ENCODE results near the gene ACACA. TPM values are rescaled to one million over a fixed set of nuclear protein-coding genes. Genes with fewer than 3 reads are reported as not detected.

Gene ACACA
- total and polyA plus RNA-seq, 2 donors (not counting 3 experiments of a cell fraction or from before 2014, with no cell fraction given), result 55.3 to 124 TPM

DNA sequence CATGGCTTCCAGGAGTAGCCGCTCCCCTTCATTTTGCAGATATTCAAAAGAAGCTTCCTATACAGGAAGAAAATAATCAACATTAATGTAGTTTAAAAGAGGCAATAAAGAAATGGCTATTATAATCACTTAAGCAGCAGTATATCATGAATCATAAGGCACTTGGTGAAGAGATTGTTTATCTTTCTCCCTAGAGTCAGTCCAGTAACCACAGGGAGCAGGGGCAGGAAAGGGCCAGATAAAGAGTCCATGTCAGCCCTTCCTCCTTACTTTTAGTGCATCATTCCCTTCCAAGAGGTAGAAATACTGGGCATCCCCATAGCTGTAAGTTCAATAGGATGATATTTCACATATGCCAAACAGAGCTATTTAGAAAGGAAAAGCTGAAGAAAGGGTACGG lies 215.4 kb downstream of the ACACA start:
- no peaks in the 10 kb centered on the region for H4K20me1 ChIP-seq (replicated peaks; ENCODE audit: control insufficient read depth, extremely low read depth, insufficient read depth, low read length)
- intact Hi-C loops (cut with micrococcal nuclease) (no loop called here), dilution Hi-C loops (cut with MboI; ENCODE audit: extremely low pct_ligation_motif_present, low sequenced_read_pairs) (no loop called here)
- TF ChIP-seq POLR2A (IDR thresholded peaks at IDR 0.05; ENCODE audit: low read depth, low read length), result no peak
- TF ChIP-seq, protein P1, sequence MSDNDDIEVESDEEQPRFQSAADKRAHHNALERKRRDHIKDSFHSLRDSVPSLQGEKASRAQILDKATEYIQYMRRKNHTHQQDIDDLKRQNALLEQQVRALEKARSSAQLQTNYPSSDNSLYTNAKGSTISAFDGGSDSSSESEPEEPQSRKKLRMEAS (IDR thresholded peaks at IDR 0.05; ENCODE audit: insufficient read depth, insufficient read length), result no peak
- TF ChIP-seq, protein P2, sequence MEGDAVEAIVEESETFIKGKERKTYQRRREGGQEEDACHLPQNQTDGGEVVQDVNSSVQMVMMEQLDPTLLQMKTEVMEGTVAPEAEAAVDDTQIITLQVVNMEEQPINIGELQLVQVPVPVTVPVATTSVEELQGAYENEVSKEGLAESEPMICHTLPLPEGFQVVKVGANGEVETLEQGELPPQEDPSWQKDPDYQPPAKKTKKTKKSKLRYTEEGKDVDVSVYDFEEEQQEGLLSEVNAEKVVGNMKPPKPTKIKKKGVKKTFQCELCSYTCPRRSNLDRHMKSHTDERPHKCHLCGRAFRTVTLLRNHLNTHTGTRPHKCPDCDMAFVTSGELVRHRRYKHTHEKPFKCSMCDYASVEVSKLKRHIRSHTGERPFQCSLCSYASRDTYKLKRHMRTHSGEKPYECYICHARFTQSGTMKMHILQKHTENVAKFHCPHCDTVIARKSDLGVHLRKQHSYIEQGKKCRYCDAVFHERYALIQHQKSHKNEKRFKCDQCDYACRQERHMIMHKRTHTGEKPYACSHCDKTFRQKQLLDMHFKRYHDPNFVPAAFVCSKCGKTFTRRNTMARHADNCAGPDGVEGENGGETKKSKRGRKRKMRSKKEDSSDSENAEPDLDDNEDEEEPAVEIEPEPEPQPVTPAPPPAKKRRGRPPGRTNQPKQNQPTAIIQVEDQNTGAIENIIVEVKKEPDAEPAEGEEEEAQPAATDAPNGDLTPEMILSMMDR (IDR thresholded peaks at IDR 0.05; ENCODE audit: extremely low read depth in 1 of 2, insufficient read depth in 1 of 2, low read depth in 1 of 2, low read length in 2 of 2), result no peak
- TF ChIP-seq JUN (IDR thresholded peaks at IDR 0.05; ENCODE audit: borderline replicate concordance, insufficient read depth, insufficient read length, low read depth), result no peak
- TF ChIP-seq FOS (IDR thresholded peaks at IDR 0.05; ENCODE audit: borderline replicate concordance, insufficient read depth, low read length), result peak; percentile 29
- no peak for TF ChIP-seq MYC (IDR thresholded peaks at IDR 0.05; ENCODE audit: low read depth, low read length)
- peak; percentile 59 for TF ChIP-seq GATA2 (IDR thresholded peaks at IDR 0.05; ENCODE audit: insufficient read depth, insufficient read length, low read depth, low read length)
- TF ChIP-seq EZH2 (IDR thresholded peaks at IDR 0.05; ENCODE audit: borderline replicate concordance, low read depth, low read length, severe bottlenecking), result no peak
- TF ChIP-seq POLR2AphosphoS5 (IDR thresholded peaks at IDR 0.05; ENCODE audit: insufficient read depth, low read depth, low read length), result no peak
- peaks cover 8% of the 10 kb centered on the region for H3K4me1 ChIP-seq (ENCODE audit: control insufficient read depth, extremely low read depth, insufficient read depth, low read length)
- DNase-seq (ENCODE audit: low read depth, low spot score), result peak; percentile 40
- ChIA-PET POLR2A (no interaction called here), CTCF (interaction anchor here (0.6 to 1.8 kb wide), 4 partner anchors 8 to 23 kb away, joined by 3 to 6 read pairs (median 4); no protein-coding TSS in a partner anchor)
- peaks cover 2 to 17% of the 10 kb centered on the region in 2 experiments for H3K36me3 ChIP-seq (ENCODE audit: control insufficient read depth in 2 of 2, extremely low read depth in 1 of 2, insufficient read depth in 2 of 2, low read length in 2 of 2)
- no peaks in the 10 kb centered on the region for H3K27me3 ChIP-seq (ENCODE audit: control insufficient read depth in 2 of 2, insufficient read depth in 2 of 2, low read length in 2 of 2)
- no peak overlapping the region for H3K27ac ChIP-seq (ENCODE audit: insufficient read depth, low read depth, low read length)
- no peak overlapping the region for H3K4me2 ChIP-seq (ENCODE audit: insufficient read depth, low read length)
- H3K9ac ChIP-seq (replicated peaks; ENCODE audit: extremely low read depth, insufficient read depth, low read length), result no peak overlapping the region
- no peaks in the 10 kb centered on the region for H3K9me3 ChIP-seq (replicated peaks; ENCODE audit: control insufficient read depth, insufficient read depth, low read length)
- no TSS peak for BruUV-seq (replicated peaks)
- no peaks in the 10 kb centered on the region for H3K79me2 ChIP-seq (ENCODE audit: control insufficient read depth, insufficient read depth, low read length)
- H2AFZ ChIP-seq (ENCODE audit: low read depth, low read length), result no peak overlapping the region
- H3K9me1 ChIP-seq (replicated peaks; ENCODE audit: control insufficient read depth, extremely low read depth, insufficient read depth, low read length), result no peaks in the 10 kb centered on the region
- H3K4me3 ChIP-seq (replicated peaks in 1 of 3; ENCODE audit: insufficient read depth in 1 of 3, low read depth in 1 of 3, low read length in 3 of 3), result no peak overlapping the region
- no peak for FAIRE-seq

Data from endothelial cell of umbilical vein (primary cell).